Brain microvascular endothelial cell (primary cell): Measurements from ENCODE around the gene LRRC9.
"Not testable (repeated sequence)": the region's sequence is repeated elsewhere in the genome, so short reads cannot be mapped to it uniquely, and the experiment has no call there.

Experiments used
- DNase-seq: peaks from one replicate; pipeline ENCODE4 v3.0.0-alpha.2; 2020
- H3K27ac ChIP-seq: fragments of 250-450 bp; sonication (Bioruptor Pico); 2 replicates; pipeline ENCODE4 v1.5.1; 2020; ENCODE audit warnings: mild to moderate bottlenecking, moderate library complexity
- H3K27me3 ChIP-seq: fragments of 250-450 bp; sonication (Bioruptor Pico); replicated peaks from 2 replicates; pipeline ENCODE4 v1.5.1; 2020; ENCODE audit warnings: mild to moderate bottlenecking
- H3K36me3 ChIP-seq: fragments of 250-450 bp; sonication (Bioruptor Pico); replicated peaks from 2 replicates; pipeline ENCODE4 v1.5.1; 2020; ENCODE audit warnings: mild to moderate bottlenecking
- H3K4me3 ChIP-seq: 2 replicates; pipeline ENCODE4 v1.5.1; 2011; ENCODE audit warnings: low read depth, mild to moderate bottlenecking, control low read depth, low read length, moderate library complexity
- in situ Hi-C: cut with HindIII; loops from 2 replicates; pipeline ENCODE4 v1.10.0; 2017; ENCODE audit warnings: low sequenced_read_pairs, low pct_ligation_motif_present
- TF ChIP-seq, protein P1 (sequence below): IDR thresholded peaks from 2 replicates; pipeline ENCODE4 v1.5.1; 2011; ENCODE audit warnings: low read depth, mild to moderate bottlenecking, moderate library complexity, low read length, control low read depth, inconsistent platforms; ENCODE audit errors: missing control alignments

Gene LRRC9

DNA sequence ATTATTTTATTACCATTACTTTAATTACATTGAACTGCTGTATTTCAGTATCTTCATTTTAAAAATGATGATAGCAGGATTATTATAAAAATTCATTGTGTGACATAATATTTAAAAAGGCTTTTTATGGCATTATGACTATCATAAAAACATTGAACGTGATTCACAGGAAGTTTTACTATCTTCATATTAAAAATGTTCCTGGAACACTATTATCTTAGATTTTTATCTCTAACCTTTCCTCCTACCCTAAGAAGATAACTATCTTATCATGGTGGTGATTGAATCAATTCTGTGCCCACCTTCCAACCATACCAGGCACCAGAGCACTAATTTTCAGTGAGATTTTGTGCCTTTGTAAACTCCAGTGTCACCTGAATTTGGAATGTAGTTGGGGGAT lies 16.2 kb downstream of the LRRC9 start:
- H3K4me3 ChIP-seq = no peak overlapping the region
- DNase-seq = no peak
- H3K27me3 ChIP-seq = no peaks in the 10 kb centered on the region
- TF ChIP-seq, protein P1, sequence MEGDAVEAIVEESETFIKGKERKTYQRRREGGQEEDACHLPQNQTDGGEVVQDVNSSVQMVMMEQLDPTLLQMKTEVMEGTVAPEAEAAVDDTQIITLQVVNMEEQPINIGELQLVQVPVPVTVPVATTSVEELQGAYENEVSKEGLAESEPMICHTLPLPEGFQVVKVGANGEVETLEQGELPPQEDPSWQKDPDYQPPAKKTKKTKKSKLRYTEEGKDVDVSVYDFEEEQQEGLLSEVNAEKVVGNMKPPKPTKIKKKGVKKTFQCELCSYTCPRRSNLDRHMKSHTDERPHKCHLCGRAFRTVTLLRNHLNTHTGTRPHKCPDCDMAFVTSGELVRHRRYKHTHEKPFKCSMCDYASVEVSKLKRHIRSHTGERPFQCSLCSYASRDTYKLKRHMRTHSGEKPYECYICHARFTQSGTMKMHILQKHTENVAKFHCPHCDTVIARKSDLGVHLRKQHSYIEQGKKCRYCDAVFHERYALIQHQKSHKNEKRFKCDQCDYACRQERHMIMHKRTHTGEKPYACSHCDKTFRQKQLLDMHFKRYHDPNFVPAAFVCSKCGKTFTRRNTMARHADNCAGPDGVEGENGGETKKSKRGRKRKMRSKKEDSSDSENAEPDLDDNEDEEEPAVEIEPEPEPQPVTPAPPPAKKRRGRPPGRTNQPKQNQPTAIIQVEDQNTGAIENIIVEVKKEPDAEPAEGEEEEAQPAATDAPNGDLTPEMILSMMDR = no peak
- H3K36me3 ChIP-seq = no peaks in the 10 kb centered on the region
- in situ Hi-C loops = no loop called here
- no peak overlapping the region for H3K27ac ChIP-seq

DNA sequence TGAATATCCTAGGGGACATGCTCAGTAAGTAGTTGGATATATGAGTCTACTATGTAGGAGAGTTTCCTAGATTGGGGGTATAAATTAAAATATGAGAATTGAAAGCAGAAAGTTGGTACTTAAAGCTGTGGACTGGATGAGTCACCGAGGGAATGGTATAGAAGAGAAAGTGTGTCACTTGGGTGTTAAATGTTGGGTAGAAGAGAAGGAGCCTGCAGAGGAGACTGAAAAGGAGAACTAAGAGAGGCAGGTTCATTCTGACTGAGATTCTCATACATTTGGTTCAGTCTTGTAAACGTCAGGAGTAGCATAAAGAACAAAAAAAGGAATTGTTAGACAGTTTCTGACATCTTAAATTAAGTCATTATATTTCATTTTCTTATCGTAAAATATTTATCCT lies 19.9 kb downstream of the LRRC9 start:
- DNase-seq = no peak
- in situ Hi-C loops = no loop called here

DNA sequence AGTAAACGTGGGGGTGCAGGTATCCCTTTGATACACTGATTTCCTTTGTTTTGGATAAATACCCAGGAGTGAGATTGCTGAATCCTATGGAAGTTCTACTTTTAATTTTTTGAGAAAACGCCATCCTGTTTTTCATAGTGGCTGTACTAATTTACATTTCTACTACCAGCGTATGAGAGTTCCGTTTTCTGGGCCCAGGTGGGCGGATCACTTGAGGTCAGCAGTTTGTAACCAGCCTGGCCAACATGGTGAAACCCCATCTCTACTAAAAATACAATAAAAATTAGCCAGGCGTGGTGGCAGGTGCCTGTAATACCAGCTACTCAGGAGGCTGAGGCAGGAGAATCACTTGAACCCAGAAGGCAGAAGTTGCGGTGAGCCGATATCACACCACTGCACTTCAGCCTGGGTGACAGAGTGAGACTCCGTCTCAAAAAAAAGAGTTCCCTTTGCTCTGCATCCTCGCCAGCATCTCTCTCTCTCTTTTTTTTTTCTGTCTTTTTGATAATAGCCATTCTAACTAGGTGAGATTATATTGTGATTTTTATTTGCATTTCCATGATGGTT lies 22.4 kb downstream of the LRRC9 start:
- in situ Hi-C loops, H3K27me3 ChIP-seq, DNase-seq, H3K36me3 ChIP-seq, H3K4me3 ChIP-seq, H3K27ac ChIP-seq: not testable (repeated sequence)

More for the DNA sequence above, 19.9 kb downstream of the LRRC9 start:
- H3K27me3 ChIP-seq = no peaks in the 10 kb centered on the region
- no peaks in the 10 kb centered on the region for H3K36me3 ChIP-seq
- TF ChIP-seq, protein P1 = no peak
- H3K4me3 ChIP-seq = no peak overlapping the region
- no peak overlapping the region for H3K27ac ChIP-seq

DNA sequence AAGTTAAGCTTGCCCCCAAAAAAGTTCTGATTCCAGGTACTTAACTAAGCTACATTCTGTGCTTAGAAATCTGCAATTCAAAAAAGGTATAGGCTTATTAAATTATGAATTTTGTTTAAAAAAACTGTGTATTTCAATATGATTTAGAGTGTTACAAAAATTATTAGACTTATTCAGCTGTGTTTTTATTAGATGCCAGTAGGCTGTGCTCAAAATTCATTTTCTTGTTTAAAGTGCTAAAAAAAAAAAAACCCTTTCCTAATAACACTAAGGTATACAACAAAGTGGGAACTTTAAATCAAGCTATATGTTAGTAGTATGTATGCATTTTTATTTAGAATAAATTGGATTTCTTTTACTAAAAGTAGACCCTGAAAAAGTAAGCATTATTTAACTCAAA lies 25.0 kb downstream of the LRRC9 start:
- no peaks in the 10 kb centered on the region for H3K27me3 ChIP-seq
- no peak overlapping the region for H3K27ac ChIP-seq
- DNase-seq = no peak
- H3K4me3 ChIP-seq = no peak overlapping the region
- TF ChIP-seq, protein P1 = no peak
- H3K36me3 ChIP-seq = no peaks in the 10 kb centered on the region
- in situ Hi-C loops = no loop called here

DNA sequence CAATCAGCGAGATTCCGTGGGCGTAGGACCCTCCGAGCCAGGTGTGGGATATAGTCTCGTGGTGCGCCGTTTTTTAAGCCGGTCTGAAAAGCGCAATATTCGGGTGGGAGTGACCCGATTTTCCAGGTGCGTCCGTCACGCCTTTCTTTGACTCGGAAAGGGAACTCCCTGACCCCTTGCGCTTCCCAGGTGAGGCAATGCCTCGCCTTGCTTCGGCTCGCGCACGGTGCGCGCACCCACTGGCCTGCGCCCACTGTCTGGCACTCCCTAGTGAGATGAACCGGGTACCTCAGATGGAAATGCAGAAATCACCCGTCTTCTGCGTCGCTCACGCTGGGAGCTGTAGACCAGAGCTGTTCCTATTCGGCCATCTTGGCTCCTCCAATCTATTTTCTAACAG lies 32.2 kb downstream of the LRRC9 start:
- H3K4me3 ChIP-seq, H3K36me3 ChIP-seq, DNase-seq, H3K27me3 ChIP-seq, H3K27ac ChIP-seq: not testable (repeated sequence)
- in situ Hi-C loops = loop anchor here (25.0 kb wide), 1 partner anchor 210 kb away; the partner anchor contains the start of gene DHRS7

DNA sequence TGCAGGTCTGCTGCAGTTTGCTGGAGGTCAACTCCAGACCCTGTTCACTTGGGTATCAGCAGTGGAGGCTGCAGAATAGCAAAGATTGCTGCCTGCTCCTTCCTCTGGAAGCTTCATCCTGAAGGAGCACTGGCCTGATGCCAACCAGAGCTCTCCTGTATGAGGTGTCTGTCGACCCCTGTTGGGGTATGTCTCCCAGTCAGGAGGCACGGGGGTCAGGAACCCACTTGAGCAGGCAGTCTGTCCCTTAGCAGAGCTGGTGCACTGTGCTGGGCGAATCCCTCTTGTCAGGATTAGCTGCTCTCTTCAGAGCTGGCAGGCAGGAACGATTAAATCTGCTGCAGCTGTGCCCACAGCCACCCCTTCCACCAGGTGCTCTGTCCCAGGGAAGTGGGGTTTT lies 37.9 kb downstream of the LRRC9 start:
- in situ Hi-C loops = loop anchor here (25.0 kb wide), 1 partner anchor 204 kb away; the partner anchor contains the start of gene DHRS7
- not testable (repeated sequence) for DNase-seq

DNA sequence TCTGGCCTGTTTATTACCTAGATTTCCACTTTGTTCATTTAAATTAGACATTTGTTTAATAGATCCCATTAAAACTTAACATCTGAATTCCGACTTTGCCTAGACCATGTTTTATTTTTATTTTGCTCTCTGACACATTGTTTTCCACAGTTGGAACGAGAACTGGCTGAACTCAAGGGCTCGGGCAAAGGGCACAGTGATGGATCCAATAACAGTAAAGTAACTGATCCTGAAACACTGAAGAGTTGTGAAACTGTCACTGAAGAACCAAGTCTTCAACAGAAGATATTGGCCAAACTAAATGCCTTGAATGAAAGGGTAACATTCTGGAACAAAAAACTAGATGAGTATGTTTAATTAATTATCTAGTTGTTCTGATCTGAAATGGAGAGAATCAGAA lies 39.7 kb downstream of the LRRC9 start:
- in situ Hi-C loops = loop anchor here (25.0 kb wide), 1 partner anchor 203 kb away; the partner anchor contains the start of gene DHRS7
- Histone ChIP-seq H3K4me3 (no peak overlapping the region), H3K36me3 (no peaks in the 10 kb centered on the region), H3K27ac (no peak overlapping the region), H3K27me3 (no peaks in the 10 kb centered on the region)
- no peak for DNase-seq
- TF ChIP-seq, protein P1 = no peak

More for the DNA sequence above, 37.9 kb downstream of the LRRC9 start:
- not testable (repeated sequence) for H3K27me3 ChIP-seq, H3K27ac ChIP-seq, H3K36me3 ChIP-seq, H3K4me3 ChIP-seq
